Stimulated activated CD4-positive, alpha-beta T cell treated with anti-CD3 and anti-CD28 coated beads, Interleukin-12 subunit alpha, Interleukin-12 subunit beta, amount 100 ng/mL, for 4 hours (primary cell): Measurements from ENCODE around the gene WDR31.

Source experiments
- DNase-seq: peaks from one replicate; pipeline ENCODE4 v3.0.0-alpha.2; 2020

The WDR31 gene

DNA sequence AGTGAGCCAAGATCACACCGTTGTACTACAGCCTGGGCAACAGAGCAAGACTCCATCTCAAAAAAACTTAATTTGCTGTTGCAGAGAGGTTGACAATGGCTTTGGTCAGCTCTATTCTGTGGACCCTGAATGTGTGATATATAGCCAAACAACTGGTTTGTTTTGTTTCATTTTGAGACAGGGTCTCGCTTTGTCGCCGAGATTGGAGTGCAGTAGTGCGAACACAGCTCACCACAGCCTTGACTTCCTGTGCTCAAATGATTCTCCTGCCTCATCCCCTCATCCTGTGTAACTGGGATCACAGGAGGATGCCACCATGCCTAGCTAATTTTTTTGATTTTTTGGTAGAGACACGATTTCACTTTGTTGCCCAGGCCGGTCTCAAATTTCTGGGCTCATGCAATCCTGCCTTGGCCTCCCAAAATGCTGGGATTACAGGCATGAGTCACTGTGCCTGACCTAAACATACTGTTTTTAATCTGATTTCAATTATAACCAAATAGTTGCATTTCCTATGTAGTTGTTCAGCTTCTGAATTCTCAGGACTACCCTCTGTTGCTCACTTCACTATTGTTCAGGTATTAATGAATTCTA, 46.7 kb downstream of the WDR31 start:
- DNase-seq = no peak

DNA sequence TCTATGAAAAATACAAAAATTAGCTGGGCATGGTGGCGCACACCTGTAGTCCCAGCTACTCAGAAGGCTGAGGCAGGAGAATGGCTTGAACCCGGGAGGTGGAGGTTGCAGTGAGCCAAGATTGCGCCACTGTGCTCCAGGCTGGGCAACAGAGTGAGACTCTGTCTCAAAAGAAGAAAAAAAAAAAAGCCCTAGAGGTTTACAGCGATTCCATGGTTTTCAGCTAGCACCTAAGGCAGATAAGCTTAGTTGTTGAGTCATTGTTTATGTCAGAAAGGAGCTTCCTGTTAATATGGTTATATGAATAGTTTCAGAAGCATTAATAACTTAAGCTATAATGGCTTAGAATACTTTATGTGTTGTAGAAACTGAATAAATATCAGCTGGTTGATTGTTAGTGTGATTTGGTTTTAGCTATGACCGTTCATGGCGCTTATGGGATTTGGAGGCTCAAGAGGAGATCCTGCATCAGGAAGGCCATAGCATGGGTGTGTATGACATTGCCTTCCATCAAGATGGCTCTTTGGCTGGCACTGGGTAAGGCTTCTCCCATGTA, 49.9 kb downstream of the WDR31 start:
- no peak for DNase-seq

DNA sequence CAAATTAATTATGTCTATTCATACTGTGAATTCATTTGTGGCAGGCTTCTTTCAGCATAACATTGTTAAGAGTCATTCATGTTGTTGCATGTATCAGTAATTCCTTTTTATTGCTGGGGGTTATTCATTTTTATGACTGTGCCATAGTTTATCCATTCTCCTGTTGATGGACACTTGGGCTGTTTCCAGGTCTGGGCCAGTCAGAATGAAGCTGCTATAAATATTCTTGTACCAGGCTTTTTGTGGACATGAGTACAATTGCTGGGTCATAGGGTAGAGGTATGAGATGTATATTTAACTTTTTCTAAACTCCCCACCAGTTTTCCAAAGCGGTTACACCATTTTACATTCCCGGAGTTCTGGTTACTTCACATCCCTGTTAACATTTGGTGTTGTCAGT, 51.0 kb downstream of the WDR31 start:
- DNase-seq = no peak

DNA sequence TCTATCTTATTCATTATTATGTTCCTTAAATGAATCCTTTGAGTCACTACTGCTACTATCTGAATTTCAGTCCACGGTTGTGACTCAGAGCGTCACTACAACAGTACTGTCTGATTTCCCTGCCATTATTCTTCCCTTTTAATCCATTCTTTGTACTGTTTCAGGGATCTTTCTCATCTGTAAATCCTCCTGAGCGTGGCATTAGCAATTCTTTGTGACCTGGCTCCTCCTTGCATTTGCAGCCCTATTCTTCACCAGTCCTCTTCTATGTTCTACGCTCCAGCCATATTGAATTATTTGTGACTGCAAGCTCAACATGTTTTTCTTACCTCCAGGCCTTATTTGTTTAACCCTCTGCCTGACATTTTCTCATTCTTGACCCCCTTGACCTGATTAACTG, 58.7 kb downstream of the WDR31 start:
- DNase-seq = no peak

DNA sequence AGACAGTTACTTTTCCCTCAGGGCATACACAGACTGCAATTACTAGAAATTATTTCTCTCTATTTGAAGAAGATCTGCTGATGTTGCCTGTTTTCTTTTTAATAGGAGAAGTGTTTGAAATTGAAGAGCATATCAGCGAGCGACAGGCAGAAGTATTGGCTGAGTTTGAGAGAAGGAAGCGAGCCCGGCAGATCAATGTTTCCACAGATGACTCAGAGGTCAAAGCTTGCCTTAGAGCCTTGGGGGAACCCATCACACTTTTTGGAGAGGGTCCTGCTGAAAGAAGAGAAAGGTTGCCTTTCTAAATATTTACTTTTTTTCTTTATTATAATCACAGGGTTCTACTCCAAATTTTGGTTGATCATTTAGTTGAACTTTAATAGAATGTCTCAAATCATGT, 61.2 kb downstream of the WDR31 start:
- DNase-seq = no peak

DNA sequence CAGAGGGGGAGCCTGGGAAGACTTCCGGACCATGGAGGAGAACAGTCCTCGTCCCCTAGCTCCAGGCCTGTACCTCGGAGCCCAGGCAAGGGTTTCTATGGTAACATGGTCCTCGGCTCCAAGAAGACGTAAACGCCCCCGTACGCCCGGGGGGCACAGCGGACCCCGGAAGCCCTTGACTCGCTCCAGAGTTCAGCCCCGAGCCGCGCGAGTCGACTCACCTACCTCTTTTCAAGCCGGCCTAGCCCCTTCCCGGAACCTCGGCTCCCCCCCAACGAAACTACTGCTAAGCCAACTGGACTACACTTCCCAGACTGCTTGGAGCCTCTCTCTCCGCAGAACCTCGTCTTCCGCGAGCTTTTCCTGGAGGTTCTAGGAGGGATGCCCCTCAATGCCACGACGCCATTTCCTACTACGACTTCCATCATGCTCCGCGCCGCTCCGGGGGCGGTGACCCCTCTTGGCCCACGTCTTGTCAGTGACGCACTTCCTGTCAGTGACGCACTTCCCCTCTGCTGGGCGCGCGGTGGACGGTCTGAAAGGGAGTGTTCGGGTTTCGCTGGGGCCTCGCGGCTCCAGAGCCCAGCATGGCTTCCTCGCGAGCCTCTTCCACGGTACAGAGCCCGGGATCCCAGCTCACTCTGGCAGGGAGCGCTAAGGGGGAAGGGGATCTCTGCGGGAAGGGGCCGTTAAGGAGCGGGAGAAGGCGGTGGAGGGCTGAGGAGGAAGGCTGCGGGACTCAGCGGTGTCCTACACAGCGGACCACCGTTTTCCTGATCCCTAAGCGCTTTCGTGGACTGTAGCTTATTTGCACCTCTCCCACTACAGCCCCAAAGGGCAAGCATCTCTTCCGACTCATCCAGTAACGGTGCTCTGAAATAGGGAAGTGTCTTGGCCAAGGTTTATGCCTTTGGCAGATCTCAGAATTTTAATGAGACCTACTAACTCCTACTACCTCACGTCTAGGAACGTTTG, 64.6 kb downstream of the WDR31 start, which contains the start of the genes CDC26 and PRPF4:
Gene CDC26 (minus strand): TSS at position 416 of the 975 bp plus-strand sequence. CDS start 3,065 bp downstream, outside the sequence.
Gene PRPF4 (plus strand): TSS at position 502 of the 975 bp plus-strand sequence. CDS start 86 bp downstream, at position 588.
- DNase-seq = peak; percentile 94

DNA sequence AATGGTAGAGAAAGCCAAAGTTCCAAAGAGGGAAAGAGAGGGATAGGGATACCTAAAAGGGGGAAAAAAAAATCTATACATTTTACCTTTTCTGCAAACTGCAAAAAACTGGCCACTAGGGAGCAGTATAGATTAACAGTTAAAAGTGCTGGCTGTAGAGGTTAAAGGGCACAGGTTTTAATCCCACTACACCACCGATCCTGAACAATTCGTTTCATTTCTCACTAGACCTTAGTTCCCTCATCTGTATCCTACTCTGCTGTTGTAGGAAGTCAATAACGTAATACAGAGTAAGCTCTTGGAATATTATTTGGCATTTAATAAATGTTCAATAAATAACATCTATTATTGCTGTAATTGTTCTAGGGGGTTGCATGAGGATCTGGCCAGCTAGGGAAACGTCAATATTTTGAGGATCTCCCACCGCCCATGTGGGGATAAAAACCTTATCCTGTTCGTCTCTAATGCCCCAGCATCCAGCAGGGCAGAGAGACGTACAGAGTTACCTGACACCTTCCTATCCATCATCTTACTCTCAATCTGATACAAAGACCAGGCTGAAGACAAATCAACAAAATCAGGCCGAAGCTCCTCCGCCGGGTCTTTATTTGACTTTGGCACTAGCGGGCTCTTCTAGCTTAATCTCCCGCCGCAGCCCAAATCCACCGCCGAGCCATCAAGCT, 65.5 kb downstream of the WDR31 start:
- DNase-seq = no peak

DNA sequence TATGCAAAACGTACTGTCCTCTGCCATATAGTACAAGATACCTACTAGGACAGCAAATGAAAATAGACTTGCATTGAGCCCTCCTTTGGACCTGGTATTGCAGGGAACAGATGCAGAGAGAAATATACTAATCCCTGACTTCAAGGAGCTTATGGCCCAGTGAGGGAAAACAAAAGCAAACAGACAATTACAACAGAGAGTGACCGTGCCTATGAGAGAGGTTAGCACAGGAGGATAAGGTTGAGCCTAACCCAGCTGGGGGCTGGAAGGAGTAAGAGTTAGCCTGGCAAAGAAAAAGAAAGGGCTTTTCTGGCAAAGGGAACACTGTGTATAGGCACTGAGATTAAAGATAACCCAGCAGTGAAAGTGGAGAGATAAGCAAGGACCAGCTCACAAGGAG, 70.2 kb downstream of the WDR31 start:
- DNase-seq = no peak

DNA sequence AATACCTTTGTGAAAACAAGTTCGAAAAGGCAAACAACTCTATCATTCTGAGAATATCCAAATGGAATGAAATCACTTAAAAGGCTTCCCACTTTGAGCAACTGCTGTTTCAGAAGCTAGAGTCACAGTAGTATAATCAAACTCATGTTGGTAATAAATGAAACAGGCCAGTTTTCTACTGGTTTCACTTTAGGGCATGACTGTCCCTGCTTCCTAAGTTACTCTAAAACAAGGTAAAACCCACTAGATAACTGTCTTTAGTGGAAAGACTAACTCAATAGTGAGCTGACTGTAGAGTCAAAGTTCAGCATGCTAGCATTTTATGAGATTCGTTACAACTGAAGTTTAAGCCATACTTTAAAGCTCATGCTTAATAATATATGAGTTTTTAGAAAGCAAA, 70.7 kb downstream of the WDR31 start:
- DNase-seq = no peak

DNA sequence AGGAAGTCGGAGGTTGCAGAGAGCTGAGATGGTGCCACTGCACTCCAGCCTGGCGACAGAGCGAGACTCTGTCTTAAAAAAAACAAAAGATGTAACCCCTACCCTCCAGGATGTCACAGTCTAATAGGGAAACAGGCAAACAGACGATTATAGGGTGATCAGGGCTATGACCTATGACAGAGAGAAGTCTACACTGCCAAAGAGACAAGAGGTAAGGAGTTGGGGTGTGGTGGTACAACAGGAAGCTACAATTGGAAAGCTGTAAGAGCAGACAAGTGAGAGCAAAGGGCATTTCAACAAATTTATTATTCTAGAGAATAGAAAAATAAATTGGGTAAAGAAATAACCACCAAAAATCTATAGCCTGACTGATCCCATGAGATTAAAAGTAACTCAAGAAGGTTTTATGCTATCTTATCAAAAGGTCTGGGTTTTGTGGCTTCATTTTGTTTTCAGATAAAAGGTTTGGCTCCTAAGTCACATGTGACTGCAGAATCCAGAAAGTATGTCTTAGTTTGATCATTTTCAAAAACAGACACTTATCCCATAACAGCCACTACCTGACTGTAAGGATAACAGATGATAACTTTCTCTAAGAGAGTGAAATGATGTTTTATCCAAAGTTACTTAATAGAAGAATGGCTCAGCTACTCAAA, 72.0 kb downstream of the WDR31 start:
- DNase-seq = no peak

DNA sequence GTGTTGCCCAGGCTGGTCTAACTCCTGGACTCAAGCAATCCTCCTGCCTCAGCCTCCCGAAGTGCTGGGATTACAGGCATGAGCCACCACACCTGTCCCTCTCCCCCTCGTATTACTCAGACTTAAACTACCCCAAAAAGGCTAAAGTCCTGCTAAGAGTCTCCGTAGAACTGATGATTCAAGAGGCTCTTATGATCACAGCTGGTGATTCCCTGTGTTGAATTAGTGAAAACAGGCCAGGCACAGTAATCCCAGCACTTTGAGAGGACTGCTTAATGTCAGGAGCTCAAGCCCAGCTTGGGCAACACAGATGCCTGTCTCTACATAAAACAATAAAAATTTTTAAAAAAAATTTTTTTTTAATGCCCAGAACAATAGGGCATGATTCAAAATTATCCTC, 73.9 kb downstream of the WDR31 start:
- DNase-seq = no peak
